ENCODE results near the gene ACYP1.

DNA sequence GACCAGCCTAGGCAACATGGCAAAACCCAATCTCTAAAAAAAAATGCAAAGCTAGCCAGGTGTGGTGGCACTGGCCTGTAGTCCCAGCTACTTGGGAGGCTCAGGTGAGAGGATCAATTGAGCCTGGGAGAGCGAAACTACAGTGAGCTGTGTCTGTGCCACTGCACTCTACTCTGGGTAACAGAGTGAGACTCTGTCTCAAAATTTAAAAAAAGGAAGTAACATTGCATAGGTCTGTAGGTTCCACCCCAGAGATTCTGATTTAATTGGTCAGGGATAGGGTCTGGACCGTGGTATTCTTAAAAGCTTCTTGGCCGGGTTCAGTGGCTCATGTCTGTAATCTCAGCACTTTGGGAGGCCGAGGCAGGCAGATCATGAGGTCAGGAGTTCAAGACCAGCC, 31.9 kb upstream of the ACYP1 start:
- TF ChIP-seq GATA2 (IDR thresholded peaks at IDR 0.05; ENCODE audit: low read depth, low read length) (no peak), GATA3 (IDR thresholded peaks at IDR 0.05; ENCODE audit: low read depth, low read length) (no peak)

Data from SH-SY5Y (cell line).